Stimulated activated CD4-positive, alpha-beta T cell treated with anti-CD3 and anti-CD28 coated beads, Interleukin-2, amount 100 ng/mL, for 48 hours (primary cell): Measurements from ENCODE around the gene SUN2.

Experiments used
- DNase-seq, 2 donors: peaks; one replicate each; pipeline ENCODE4 v3.0.0-alpha.2; 2020

The SUN2 gene

GRCh38 chr22:38715176-38715764 lies 40.5 kb downstream of the SUN2 start:
- DNase-seq, result no peak

- DNase-seq, result no peak
Measured at GRCh38 chr22:38713921-38714320, 41.9 kb downstream of the SUN2 start.

DNA sequence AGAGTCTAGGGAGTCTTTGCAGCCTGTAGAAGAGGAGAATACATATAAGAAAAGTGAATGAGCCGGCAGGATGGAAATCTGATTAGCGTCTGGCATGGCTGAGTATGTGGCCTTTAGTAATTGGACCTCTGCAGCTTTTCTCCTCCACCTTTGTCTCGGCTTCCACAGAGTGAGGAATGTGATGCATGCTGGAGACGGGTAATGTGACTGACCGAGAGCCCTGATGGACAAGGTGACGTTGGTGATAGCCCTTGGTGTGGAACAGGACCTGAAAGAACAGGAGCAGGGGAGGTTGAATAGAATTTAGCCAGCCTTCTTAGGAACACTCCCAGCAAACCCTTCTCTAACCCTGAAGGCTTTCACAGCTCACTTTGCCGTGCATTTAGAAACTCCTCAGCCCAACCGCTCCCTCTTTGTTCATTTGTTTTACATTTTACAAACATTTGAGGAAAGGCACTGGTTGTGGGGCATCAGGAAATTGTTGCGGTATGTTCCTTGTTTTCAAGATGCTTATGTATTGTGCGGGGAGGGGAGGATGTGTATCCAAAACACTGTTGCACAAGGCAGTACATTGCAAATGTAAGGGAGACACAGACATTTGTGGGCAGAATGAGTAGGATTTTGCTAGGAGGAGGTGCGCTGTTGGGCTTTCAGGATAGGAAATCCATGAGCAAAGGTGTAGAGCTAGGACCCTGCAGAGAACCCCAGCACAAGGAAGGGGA lies 43.2 kb downstream of the SUN2 start:
- no peak for DNase-seq

DNA sequence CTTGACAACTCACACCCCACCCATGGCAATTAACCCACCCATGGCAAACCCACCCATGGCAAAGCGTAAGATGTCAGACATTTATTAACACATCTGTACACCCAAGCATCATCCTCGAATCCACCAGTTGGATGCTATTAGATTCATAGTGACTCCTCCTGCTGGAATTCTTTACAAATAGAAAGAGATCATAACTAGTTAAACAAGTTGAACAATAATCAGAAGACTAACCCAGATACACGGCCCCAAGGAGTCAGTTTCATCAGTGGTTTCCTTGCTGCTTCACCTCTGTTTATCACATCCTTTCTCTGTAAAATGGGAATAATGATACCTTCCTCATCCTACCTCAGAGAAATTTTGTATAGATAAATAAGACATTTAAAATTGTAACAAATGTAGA lies 44.9 kb downstream of the SUN2 start:
- no peak for DNase-seq

GRCh38 chr22:38710351-38710750 lies 45.4 kb downstream of the SUN2 start:
- no peak for DNase-seq

- no peak for DNase-seq
Measured at GRCh38 chr22:38709306-38709705, 46.5 kb downstream of the SUN2 start.

DNA sequence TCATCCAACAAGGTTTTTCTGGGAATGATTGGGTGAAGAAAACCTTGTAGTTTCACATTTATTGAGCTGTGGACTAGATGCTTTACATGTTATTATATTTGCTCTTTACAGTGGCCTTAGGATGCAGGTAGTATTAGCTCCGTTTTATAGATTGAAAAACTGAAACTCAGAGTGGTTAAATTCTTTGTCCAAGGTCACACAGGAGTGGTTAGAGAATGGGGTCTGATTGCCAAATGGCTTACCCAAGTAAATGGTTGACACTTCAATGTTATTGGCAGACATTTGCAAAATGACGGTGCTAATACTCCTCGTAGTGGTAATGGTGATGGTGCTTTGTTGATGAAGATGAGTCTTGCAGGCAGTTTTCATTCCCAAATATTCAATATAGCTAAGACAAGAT lies 47.8 kb downstream of the SUN2 start:
- DNase-seq, result no peak

DNA sequence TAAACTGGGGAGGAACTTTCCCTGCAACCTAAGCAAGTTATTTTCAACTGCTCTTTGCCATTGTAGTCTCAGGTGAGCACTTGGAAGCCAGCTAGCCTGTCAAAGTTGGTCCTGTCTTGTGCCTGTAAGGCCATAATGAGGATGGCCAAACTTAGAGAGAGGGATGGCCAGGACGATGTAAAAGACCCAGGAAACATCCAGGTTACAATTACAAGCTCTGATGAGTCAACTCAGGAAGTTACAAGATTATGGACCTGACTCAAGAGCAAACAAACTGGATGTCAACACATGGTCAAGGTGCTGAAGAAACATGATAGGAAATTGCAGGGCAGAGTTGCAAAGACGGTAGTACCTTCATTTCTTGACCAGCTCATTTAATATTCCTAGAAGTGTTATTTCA lies 48.5 kb downstream of the SUN2 start:
- no peak for DNase-seq

GRCh38 chr22:38706901-38707195 lies 49.0 kb downstream of the SUN2 start:
- DNase-seq, result no peak

GRCh38 chr22:38706101-38706900 lies 49.5 kb downstream of the SUN2 start:
- peak in 1 of 2 donors; percentile 19 for DNase-seq

- DNase-seq, result peak; percentile 91 to 94
Measured at GRCh38 chr22:38705235-38706100, 50.3 kb downstream of the SUN2 start, which contains the start of gene GTPBP1. Gene GTPBP1 (plus strand): TSS chr22:38705944. CDS start chr22:38705956, 12 bp downstream.

GRCh38 chr22:38704654-38705234 lies 51.1 kb downstream of the SUN2 start:
- DNase-seq, result no peak

DNA sequence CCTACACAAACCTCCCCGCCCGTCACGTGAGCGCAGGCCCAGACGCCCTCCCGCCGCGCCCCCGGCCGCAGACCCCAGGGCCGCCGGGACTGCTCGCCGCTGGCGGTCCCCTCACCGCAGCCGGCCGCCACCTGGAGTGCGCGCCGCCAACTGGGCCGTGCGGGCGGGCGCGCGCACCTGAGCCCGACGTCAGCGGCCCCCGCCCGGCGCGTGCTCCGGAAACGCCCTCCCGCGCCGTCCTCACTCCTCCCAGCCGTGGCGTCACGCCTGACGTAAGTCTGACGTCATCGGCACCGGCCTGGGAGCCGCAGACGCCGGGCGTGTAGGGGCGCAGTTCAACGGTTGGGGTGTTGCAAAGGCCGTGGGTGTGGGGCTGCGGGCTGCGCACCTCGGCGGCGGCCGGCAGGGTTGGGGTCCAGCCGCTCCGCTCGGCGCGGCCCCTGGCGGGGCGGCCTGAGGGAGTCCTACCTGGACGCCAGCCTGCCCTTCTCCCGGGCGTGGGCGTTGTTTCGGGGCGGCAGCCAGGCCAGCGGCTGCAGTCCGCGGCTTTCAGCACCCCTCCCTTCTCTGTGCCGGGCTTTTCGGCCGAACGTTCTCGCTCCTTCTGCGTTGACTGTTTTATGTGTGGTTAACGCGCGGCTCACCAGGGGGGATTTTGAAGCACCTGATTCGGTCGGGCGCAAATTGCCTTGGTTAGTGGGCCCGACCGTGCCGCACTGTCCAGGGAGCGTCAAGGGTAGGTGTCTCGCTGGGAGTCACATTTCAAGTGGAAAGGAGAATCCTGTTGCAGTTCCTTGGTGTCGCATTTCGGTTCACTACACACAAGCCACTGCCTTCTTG lies 54.8 kb downstream of the SUN2 start, which contains the start of gene JOSD1:
Gene JOSD1, minus strand, starts transcription at position 155 of the 840 bp plus-strand sequence. CDS start 956 bp downstream, outside the sequence.
- DNase-seq, result peak; percentile 98 to 99

DNA sequence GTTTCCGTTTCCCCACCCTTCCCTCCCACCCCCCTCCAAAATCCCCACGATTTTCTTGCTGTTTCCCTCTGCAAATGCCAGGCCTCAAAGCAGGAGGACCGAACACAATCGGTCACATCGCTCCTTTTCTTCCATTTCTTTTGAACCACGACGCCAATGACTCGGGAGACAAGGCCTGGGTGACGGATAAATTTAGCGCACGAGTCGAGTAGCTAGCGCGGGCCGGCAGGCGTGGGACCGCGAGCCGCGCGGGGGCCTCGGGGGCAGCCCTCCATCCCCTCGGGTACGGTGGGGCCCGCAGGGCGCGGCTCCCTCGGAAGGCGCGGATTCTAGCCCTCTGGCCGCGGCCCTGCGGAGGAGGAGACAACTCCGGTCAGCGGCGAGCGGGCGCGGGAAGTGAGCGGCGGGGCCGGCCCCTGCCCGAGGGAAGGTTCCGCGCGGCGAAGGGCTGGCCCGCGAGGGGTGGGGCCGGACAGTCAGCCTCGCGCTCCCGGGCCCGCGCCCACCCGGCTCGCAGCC lies 55.5 kb downstream of the SUN2 start:
- DNase-seq, result peak in 1 of 2 donors; percentile 37

GRCh38 chr22:38699784-38700183 lies 56.0 kb downstream of the SUN2 start:
- DNase-seq, result no peak

DNA sequence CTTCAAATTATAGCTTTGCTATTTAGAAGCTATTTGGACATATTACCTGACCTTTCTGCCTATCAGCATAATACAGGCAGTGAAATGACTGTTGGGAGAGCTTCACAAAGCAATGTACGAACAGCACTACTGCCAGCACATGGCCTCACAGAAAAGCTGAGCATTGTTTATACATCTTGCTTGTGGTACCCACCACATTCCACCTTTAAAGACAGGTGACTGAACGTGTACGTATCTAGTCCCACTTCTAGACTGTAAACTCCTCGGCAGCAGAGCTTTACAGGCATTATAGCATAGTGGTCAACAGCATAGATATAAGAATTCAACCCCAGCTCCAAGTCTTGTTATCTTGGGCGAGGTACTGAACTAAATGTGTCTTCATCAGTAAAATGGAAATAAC lies 56.7 kb downstream of the SUN2 start:
- no peak for DNase-seq

- DNase-seq, result no peak
Measured at GRCh38 chr22:38698407-38699094, 57.2 kb downstream of the SUN2 start.

- DNase-seq, result no peak
Measured at GRCh38 chr22:38697425-38698089, 58.2 kb downstream of the SUN2 start.

GRCh38 chr22:38696606-38697424 lies 59.0 kb downstream of the SUN2 start:
- DNase-seq, result peak in 1 of 2 donors; percentile 29
